GM12892 (cell line): ENCODE measurements around the gene SLC25A29.

Source experiments
- POLR2A ChIP-seq: IDR thresholded peaks from 2 replicates; pipeline ENCODE4 v1.6.1; 2011; ENCODE audit warnings: low read depth, low read length, control low read depth
- POLR2AphosphoS5 ChIP-seq: IDR thresholded peaks from 2 replicates; pipeline ENCODE4 v1.6.1; 2011; ENCODE audit warnings: low read depth, low read length, control low read depth

GRCh38 chr14:100305324-100306100 lies 732 bp downstream of the SLC25A29 start:
- TF ChIP-seq POLR2AphosphoS5 (no peak), POLR2A (no peak)
